T47D (cell line): ENCODE data around the gene DAAM1.

Experiments used
- DNase-seq, 2 experiments: peaks; one replicate each; pipeline versions ENCODE4 v3.0.0 to v3.0.0-alpha.2; 2011 to 2012; ENCODE audit warnings: low read depth in 1 of 2, low spot score in 1 of 2
- JUND ChIP-seq: IDR thresholded peaks from 2 replicates; pipeline ENCODE4 v1.6.1; 2012; ENCODE audit warnings: low read depth
- in situ Hi-C: cut with HindIII; loops from 2 replicates; pipeline ENCODE4 v1.10.0; 2016; ENCODE audit warnings: low sequenced_read_pairs, low pct_unique_long_range_greater_than_20kb

DAAM1 gene

GRCh38 chr14:59254146-59254910 is 65.9 kb downstream of the DAAM1 start:
- TF ChIP-seq JUND, result no peak
- in situ Hi-C loops, result no loop called here
- peak in 1 of 2 experiments; percentile 74 for DNase-seq

DNA sequence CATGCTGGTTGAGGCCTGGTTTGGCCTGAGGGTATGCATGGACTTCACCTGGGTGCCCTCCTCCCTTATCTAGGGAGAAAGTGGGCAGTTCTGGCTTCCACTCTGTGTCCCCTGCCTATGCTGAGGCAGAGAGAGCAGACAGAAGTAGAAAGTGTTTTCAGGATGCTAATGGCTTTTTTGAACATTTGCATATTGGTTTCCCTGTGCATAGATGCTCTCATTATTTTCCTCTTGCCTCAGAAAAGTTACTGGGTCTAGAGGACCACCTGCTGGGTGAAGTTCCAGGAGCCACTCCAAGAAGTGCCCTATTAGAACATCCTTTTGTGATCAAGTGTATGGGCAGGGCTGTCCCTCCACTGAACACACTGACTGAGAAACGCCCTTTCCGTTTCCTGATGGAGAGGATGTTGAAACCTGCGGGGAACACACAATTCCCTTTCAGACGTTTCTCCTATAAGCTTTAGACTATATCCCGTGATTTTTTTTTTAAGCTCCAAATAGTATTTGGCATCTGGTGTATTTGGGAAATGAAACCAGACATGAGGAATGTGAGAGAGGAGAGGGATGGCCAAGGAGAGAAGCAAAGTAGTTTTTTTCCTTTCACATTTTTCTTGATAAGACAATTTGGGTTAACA is 66.6 kb downstream of the DAAM1 start:
- in situ Hi-C loops, result no loop called here
- no peak for DNase-seq
- no peak for TF ChIP-seq JUND

DNA sequence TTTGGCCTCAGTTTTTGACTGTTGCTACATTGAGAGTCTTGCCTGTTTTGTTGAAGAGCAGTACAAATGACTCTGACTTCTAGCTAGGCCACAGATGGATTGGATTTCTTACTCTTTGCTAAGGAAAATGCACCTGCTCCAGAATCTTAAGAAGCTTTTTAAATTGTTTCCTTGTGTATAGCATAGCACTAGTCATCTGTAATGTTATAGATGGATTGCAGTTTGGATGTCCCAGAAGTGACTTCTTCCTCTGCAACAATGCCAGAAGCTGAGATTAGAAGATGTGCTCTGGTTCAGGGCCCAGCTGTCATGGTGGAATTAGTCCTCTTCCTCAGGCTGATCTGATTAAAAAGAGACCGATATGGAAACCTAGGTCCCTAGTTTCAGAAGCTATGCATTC is 67.9 kb downstream of the DAAM1 start:
- TF ChIP-seq JUND, result no peak
- in situ Hi-C loops, result no loop called here

DNA sequence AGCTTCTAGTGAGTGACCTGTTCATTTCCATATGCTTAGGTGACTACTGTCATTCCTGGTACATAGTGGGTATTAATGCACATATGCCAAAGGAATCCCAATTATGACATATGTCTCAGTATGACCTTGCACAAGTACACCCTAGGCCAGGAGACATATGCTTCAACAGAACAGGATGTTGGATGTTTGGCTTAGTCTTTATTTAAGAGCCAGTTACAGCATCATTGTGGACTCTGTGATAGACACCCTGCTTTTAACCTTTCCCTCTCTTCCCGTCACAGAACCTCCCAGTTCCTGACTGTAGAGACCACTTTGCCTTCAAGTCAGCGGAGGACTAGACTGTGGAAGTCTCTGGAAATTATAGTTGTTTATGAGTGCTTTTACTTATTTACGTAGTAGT is 72.9 kb downstream of the DAAM1 start:
- no peak for TF ChIP-seq JUND
- in situ Hi-C loops, result no loop called here
- no peak for DNase-seq

More for the DNA sequence above, 67.9 kb downstream of the DAAM1 start:
- DNase-seq, result no peak

DNA sequence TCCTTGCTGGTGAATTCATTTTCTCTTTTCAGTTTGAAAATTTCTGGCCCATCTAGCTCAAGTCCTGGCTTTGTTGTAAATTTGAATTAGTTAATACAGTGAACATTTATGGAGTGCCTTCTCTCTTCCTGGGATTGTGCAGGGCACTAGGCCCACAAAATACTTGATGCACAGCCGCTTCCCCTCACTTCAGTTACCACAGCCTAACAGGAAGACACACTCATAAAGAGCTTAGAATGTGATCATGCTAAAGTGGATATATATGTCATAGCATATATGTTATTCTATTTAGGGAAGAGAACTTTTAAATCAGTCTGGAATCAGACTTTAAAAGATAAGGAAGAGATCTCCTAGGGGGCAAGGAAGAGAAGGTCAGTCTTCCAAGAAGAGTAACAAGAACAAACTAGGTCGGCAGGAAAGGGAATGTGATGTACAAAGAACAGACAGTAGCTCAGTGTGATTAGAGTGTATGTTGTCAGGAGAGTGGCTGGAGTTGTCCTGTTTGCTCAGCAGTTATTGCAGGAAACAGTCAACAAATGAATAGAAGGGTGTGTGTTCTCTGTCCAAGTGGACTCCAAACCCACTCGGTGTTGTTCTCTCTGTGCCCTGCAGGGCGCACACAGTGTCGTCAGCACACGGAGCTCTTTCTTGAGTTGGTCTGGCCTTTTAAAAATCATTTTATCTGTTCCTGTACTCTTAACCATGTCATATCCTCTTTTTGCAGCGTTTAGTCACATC is 74.4 kb downstream of the DAAM1 start:
- peak in 1 of 2 experiments; percentile 72 for DNase-seq

GRCh38 chr14:59265808-59266207 is 77.3 kb downstream of the DAAM1 start:
- in situ Hi-C loops, result no loop called here
- no peak for DNase-seq
- TF ChIP-seq JUND, result no peak

More for the DNA sequence above, 74.4 kb downstream of the DAAM1 start:
- in situ Hi-C loops, result no loop called here
- TF ChIP-seq JUND, result no peak

GRCh38 chr14:59267046-59267445 is 78.6 kb downstream of the DAAM1 start:
- in situ Hi-C loops, result no loop called here
- no peak for DNase-seq
- TF ChIP-seq JUND, result no peak

GRCh38 chr14:59268011-59268410 is 79.5 kb downstream of the DAAM1 start:
- no peak for TF ChIP-seq JUND
- no peak for DNase-seq
- in situ Hi-C loops, result no loop called here

- no peak for DNase-seq
- TF ChIP-seq JUND, result no peak
- in situ Hi-C loops, result no loop called here
Observed at GRCh38 chr14:59268858-59269257, 80.4 kb downstream of the DAAM1 start.

GRCh38 chr14:59269466-59269865 is 81.0 kb downstream of the DAAM1 start:
- no peak for DNase-seq
- TF ChIP-seq JUND, result no peak
- in situ Hi-C loops, result no loop called here

GRCh38 chr14:59271256-59271655 is 82.8 kb downstream of the DAAM1 start:
- DNase-seq, result no peak
- in situ Hi-C loops, result no loop called here
- no peak for TF ChIP-seq JUND

GRCh38 chr14:59271734-59272133 is 83.3 kb downstream of the DAAM1 start:
- DNase-seq, result no peak
- TF ChIP-seq JUND, result no peak
- in situ Hi-C loops, result no loop called here

- no peak for DNase-seq
- in situ Hi-C loops, result no loop called here
- TF ChIP-seq JUND, result no peak
Observed at GRCh38 chr14:59272633-59273032, 84.2 kb downstream of the DAAM1 start.
